Kidney (tissue), 14 donors: ENCODE results near the gene PHLDB2. TPM values are rescaled to one million over a fixed set of nuclear protein-coding genes. Genes with fewer than 3 reads are reported as not detected.

ENCODE experiments used
- DNase-seq, 5 donors: peaks; one replicate each; pipeline ENCODE4 v3.0.0-alpha.2; 2013 to 2020
- FAIRE-seq: peaks from 2 replicates; lab custom pipeline; 2012; peaks lifted over from hg19 to GRCh38; lab: Jason Lieb, UNC
- H3K27ac ChIP-seq, 2 donors: one replicate each; pipeline ENCODE4 v1.7.0; 2013; ENCODE audit warnings: low read depth in 2 of 2, low read length in 2 of 2, inconsistent platforms in 1 of 2
- H3K27me3 ChIP-seq: one replicate; pipeline ENCODE4 v1.7.1; 2013; ENCODE audit warnings: low read length, inconsistent platforms; ENCODE audit not compliant: control insufficient read depth, insufficient read depth
- H3K36me3 ChIP-seq, 3 donors: one replicate each; pipeline versions ENCODE4 v1.7.0 to v1.7.1; 2013; ENCODE audit warnings: low read length in 3 of 3, control low read depth in 1 of 3, inconsistent platforms in 1 of 3; ENCODE audit not compliant: insufficient read depth in 3 of 3, control insufficient read depth in 2 of 3
- H3K4me1 ChIP-seq, 3 donors: one replicate each; pipeline versions ENCODE4 v1.7.0 to v1.7.1; 2013; ENCODE audit warnings: low read length in 3 of 3, inconsistent platforms in 1 of 3, low read depth in 1 of 3; ENCODE audit not compliant: control insufficient read depth in 2 of 3, insufficient read depth in 2 of 3
- H3K4me3 ChIP-seq, 3 donors: one replicate each; pipeline versions ENCODE4 v1.7.0 to v1.8.1; 2013; ENCODE audit warnings: low read length in 3 of 3, control low read depth in 1 of 3, inconsistent platforms in 1 of 3
- H3K9ac ChIP-seq, 3 donors: one replicate each; pipeline versions ENCODE4 v1.7.0 to v1.7.1; 2013; ENCODE audit warnings: low read length in 3 of 3, control low read depth in 1 of 3, inconsistent platforms in 1 of 3
- H3K9me3 ChIP-seq, 3 donors: one replicate each; pipeline versions ENCODE4 v1.7.0 to v1.7.1; 2013; ENCODE audit warnings: low read length in 3 of 3, control low read depth in 1 of 3, inconsistent platforms in 1 of 3; ENCODE audit not compliant: control insufficient read depth in 2 of 3, insufficient read depth in 1 of 3
- CTCF ChIP-seq: IDR thresholded peaks from 3 replicates; pipeline ENCODE4 v1.5.1; 2012; ENCODE audit warnings: mild to moderate bottlenecking, moderate library complexity, borderline replicate concordance; ENCODE audit not compliant: insufficient read depth; ENCODE audit errors: extremely low read depth
- intact Hi-C: fragments of 100-400 bp; cut with DNase I; formaldehyde crosslinking; loops from one replicate; pipeline ENCODE4 v1.11.1; 2022
- polyA plus RNA-seq: library from polyadenylated mRNA; stranded (reverse); fragments of 350-450 nt; fragmentation: Illumina TruSeq; extraction: RNeasy Lipid Tissue Mini Kit (QIAGEN cat#74804); gene quantifications from one replicate; pipeline ENCODE4 v1.2.3, GENCODE V29; 2014; ENCODE audit warnings: low read depth, low replicate concordance; ENCODE audit not compliant: insufficient read depth
- total RNA-seq: library from RNA; stranded (reverse); fragmentation: NEBNext Ultra II Directional; extraction: Animal tissue kit (Norgen Biotek cat#: 25700); gene quantifications from one replicate; pipeline ENCODE4 v1.2.1, GENCODE V29; 2021
- donor health status: control.
- donor health status: control.
- donor health status: control.
- donor health status: control.
- donor health status: control.
- donor health status: DM: yes; HTN: yes; CAD: no.
- donor health status: Normal renal cell carcinoma (clear cell type).

Gene PHLDB2
- total and polyA plus RNA-seq, 2 donors from 2014 or later = 28.0 to 85.6 TPM

DNA sequence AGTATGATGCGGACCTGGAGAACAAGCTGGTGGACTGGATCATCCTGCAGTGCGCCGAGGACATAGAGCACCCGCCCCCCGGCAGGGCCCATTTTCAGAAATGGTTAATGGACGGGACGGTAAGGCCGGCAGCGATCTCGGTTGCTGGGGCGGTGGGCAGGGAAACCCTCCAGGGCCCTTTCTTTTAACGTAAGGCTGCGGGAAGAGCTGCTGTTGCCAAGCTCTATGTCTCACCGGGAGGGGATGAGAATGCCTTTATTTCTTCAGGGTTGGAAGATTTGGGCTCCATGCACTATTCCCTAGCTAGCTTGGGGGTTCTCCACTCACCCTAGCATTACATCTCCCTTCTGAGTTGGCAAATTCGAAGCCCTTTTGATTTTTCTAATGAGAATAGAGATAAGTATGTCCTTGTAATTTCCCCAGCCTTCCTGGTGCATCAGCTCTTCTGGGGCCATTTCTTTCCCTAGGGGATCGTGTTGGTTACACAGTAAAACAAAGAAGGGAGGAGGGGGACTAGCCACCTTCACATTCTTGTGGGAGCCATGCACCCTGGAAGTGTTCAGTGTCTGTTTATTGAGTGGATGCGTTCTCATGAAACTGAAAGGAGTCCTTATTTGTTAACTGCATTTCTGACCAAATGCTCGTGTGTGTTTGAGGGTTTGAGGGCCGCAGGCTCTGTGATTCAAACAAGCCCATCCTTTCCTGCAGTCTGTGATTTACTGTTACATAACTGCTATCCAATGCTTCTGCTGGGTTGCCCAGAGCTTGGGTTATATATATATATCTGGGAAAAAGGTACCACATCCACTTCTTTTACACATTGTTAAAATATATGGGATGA is 140.6 kb downstream of the PHLDB2 start:
- Histone ChIP-seq H3K27ac (no peak overlapping the region), H3K4me1 (peaks cover 0 to 3% (median 0%) of the 10 kb centered on the region in 3 donors), H3K27me3 (no peaks in the 10 kb centered on the region), H3K4me3 (peak overlapping the region in 2 of 3 donors; percentile 58 to 69), H3K9me3 (no peaks in the 10 kb centered on the region), H3K9ac (peak overlapping the region in 1 of 3 donors; percentile 56), H3K36me3 (no peaks in the 10 kb centered on the region)
- TF ChIP-seq CTCF = no peak
- DNase-seq = peak in 2 of 5 donors; percentile 60 to 74
- no peak for FAIRE-seq
- intact Hi-C loops = no loop called here

DNA sequence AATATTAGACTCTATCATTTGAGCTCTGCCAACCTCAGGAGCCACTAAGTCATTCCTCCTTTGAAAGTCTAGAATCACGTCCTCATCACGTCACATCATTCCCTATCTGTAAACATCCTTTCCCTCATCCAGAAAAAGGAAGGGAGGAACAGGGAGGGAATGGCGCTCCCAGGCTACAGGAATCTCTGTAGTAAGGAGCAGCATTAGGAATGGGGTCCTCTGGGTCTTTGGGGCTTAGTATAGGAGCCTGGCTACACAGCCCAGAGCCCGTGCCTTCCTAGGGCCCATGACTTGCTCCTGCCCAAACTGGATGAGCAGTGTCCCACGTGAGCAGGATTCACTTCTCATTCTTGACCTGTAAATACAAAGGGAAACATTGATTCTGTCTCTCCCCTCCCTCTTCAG is 141.3 kb downstream of the PHLDB2 start:
- Histone ChIP-seq H3K27ac (no peak overlapping the region), H3K4me1 (peaks cover 0 to 3% (median 0%) of the 10 kb centered on the region in 3 donors), H3K4me3 (no peak overlapping the region), H3K9me3 (no peaks in the 10 kb centered on the region), H3K27me3 (no peaks in the 10 kb centered on the region), H3K9ac (no peak overlapping the region), H3K36me3 (no peaks in the 10 kb centered on the region)
- intact Hi-C loops = no loop called here
- DNase-seq (no peak), FAIRE-seq (no peak)
- TF ChIP-seq CTCF = no peak

DNA sequence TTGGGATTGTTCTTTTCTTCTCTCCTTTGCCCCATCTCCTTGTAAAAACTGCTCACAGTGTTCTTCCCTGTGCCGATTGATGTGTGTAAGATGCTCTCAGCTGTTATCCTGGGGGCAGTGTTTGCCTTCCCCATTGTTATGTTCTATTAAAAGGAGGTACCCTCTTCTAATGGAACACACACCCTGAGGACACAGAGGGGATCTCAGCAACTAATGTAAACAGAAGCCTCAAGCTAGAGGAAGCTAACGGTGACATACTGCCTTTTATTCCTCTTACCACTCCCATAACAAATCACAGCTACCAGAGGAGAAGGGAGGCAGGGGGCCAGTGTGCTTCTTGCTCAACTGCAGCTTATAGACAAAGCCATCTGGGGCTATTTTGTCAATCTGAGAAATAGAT is 141.9 kb downstream of the PHLDB2 start:
- no peak for TF ChIP-seq CTCF
- DNase-seq = no peak
- Histone ChIP-seq H3K9ac (no peak overlapping the region), H3K27ac (no peak overlapping the region), H3K36me3 (no peaks in the 10 kb centered on the region), H3K4me3 (no peak overlapping the region), H3K9me3 (no peaks in the 10 kb centered on the region), H3K4me1 (peaks cover 0 to 3% (median 0%) of the 10 kb centered on the region in 3 donors), H3K27me3 (no peaks in the 10 kb centered on the region)
- intact Hi-C loops = no loop called here
- FAIRE-seq = no peak
